ENCODE results near the gene RBM17.

Gene RBM17

DNA sequence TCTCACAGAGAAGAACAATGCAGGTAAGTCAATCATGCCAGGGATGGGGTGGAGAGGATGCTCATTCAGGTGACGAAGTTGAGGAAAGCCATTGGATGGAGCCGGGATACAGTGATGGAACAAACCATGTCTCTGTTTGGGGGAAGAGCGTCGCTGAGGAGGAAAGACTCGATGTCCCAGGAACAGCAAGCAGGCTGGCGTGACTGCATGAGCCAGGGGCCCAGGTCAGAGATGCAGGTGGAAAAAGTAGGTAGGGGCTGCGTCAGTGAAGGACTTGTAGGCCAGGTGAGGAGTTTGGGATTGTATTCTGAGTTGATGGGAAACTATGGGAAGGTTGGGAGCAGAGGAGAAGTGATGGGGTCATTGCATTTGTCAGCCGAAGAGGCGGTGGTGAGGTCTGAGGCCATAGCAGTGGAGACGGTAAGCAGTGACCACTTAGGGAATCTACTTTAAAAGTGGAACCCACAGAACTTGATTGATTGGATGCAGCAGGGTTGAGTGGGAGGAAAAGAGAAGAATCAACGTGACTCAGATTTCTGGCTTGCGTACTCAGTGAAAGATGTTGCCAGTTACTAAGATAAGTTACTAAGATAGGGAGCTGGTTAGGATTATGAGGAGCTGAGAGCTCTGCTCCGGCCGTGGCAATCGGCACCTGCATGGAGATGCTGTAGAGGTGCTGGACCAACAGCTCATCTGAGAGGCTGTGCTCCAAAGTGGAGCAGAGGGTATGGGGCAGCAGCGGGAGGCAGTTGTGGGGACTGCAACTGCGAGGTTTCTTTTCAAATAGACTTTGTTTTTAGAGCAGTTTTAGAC, 14.1 kb upstream of the RBM17 start:
- TF ChIP-seq, protein P1, sequence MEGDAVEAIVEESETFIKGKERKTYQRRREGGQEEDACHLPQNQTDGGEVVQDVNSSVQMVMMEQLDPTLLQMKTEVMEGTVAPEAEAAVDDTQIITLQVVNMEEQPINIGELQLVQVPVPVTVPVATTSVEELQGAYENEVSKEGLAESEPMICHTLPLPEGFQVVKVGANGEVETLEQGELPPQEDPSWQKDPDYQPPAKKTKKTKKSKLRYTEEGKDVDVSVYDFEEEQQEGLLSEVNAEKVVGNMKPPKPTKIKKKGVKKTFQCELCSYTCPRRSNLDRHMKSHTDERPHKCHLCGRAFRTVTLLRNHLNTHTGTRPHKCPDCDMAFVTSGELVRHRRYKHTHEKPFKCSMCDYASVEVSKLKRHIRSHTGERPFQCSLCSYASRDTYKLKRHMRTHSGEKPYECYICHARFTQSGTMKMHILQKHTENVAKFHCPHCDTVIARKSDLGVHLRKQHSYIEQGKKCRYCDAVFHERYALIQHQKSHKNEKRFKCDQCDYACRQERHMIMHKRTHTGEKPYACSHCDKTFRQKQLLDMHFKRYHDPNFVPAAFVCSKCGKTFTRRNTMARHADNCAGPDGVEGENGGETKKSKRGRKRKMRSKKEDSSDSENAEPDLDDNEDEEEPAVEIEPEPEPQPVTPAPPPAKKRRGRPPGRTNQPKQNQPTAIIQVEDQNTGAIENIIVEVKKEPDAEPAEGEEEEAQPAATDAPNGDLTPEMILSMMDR (IDR thresholded peaks at IDR 0.05; ENCODE audit: control extremely low read depth, extremely low read depth, low read depth, missing control alignments), result no peak
- ChIA-PET CTCF (interaction anchor here (1.0 to 12.7 kb wide), 4 partner anchors 9 to 18 kb away, joined by 3 to 133 read pairs (median 4); no protein-coding TSS in a partner anchor), POLR2A (no interaction called here)
- DNase-seq (ENCODE audit: extremely low spot score), result no peak

DNA sequence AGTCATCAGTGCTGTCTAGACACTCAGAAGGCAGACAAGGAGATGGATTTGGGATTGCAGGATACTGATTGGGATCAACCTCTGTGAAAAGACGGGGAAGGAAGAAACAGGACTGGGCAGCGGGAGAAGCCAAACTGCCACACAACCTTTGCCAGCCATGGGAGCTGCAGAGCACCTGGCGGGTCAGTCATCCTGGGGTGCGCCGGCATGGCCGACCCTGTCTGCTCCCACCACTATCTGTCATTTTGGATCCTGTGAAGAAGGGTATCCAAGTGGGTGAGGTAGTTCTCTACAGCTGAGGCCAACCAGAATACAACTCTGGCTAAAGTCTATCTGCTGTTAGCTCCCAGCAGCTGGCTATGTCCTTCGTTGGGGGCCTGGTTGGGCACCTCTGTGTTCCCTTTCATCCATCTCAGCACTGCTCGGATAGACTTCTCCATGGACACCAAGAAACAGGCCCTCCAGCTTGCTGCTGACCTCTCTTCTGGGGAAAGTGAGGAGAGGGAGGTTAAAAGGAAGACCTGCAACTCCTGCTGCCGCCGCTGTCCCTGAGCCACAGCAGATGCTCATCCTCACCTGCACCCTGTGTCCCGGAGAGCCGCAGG, 11.7 kb upstream of the RBM17 start:
- ChIA-PET CTCF (interaction anchor here (1.1 to 12.7 kb wide), 3 partner anchors 10 to 324 kb away, joined by 3 to 133 read pairs (median 3); no protein-coding TSS in a partner anchor), POLR2A (no interaction called here)
- TF ChIP-seq, protein P1 (IDR thresholded peaks at IDR 0.05; ENCODE audit: control extremely low read depth, extremely low read depth, low read depth, missing control alignments), result no peak
- no peak for DNase-seq (ENCODE audit: extremely low spot score)

DNA sequence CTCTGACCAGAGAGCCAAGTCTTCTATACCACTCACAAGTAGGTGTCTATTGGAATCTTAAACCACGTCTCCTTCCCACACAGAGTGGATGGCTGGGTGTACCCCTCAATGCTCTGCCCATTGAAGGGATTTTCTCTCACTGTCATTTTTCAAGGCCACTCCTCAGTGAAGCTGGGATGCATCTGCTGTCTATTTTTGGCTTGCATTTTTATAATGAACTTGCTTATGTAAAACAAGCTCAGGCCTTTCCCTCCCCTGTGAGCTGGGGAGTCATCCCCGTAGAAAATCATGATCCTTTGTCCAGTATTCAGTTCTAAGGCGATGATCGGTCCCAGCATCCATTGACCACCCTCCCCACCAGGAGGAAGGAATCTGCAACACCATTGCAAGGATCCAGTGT, 9.8 kb upstream of the RBM17 start:
- POLR2A ChIA-PET, result no interaction called here
- no peak for DNase-seq (ENCODE audit: extremely low spot score)
- TF ChIP-seq, protein P1 (IDR thresholded peaks at IDR 0.05; ENCODE audit: control extremely low read depth, extremely low read depth, low read depth, missing control alignments), result no peak
- CTCF ChIA-PET, result interaction anchor here (0.7 to 1.4 kb wide), 3 partner anchors 9 to 323 kb away, joined by 3 to 4 read pairs (median 4); no protein-coding TSS in a partner anchor

DNA sequence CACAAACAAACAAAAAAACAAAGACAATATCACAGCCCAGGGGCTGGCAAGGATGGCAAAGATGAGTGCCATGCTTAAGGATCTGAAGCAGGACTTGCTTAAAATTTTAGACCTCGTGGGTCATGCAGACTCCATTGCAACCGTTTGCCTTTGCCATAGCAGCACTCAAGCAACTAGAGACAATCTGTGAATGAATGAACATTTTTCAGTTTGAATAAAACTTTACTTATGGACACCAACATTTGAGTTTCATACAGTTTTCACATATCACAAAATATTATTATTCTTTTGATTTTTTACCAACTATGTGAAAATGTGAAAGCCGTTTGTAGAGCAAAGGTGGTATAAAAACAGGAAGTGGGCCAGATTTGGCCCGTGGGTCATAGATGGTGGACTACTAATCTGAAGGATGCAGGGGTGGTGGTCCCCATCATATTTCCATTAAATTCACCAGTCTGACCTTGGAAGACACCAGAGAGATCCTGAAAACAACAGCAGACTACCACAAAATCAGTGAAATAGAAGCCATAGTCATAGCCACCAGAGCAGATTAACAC, 8.3 kb upstream of the RBM17 start:
- TF ChIP-seq, protein P1 (IDR thresholded peaks at IDR 0.05; ENCODE audit: control extremely low read depth, extremely low read depth, low read depth, missing control alignments), result no peak
- ChIA-PET CTCF (interaction anchor here (1.0 to 1.5 kb wide), 4 partner anchors 11 to 122 kb away, joined by 3 to 4 read pairs (median 4); partner anchors contain the start of gene PFKFB3), POLR2A (no interaction called here)
- no peak for DNase-seq (ENCODE audit: extremely low spot score)

DNA sequence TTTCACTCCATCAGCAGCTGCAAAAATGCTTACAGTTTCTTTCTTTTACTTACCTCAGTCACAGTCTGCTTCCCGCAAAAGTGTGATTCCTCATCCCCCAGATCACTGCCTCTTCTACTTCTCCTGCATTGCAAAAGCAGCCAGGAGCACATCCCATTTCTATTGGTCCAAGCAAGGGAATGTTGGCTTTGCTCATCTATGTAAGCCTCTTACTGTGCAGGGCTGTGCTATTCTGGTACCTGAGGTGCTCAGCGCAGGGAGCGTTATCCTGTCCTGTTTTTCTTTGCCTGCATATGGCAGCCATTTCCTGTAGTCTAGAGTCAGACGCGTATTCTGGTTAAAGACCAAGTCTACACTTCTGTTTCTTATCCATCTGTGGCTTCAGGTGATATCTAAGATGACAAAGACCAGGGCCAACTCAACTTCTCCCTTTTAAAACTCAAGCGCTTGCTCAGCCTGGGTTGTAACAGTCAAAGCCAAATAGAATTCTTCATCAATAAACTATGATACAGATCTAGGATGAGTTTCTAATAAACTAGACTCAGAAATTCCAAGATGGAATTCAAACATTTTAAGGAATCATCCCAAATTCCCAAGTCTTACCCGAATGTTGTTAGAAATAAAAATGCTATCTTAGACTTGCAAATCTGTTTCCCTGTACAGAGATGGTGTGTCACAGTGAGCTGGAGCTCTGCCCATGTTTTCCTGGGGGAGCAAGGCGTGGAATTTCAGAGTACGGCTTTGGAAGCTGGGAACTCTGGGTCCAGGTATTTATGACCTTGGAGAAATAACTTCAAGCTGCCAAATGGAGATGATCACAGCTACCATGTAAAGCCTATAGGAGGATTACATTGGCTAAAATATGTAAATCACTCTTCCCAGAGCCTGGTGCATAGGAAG, 6.1 kb upstream of the RBM17 start:
- ChIA-PET CTCF (interaction anchor here (1.3 to 3.7 kb wide), 5 partner anchors 8 to 69 kb away, joined by 3 to 18 read pairs (median 4); no protein-coding TSS in a partner anchor), POLR2A (no interaction called here)
- TF ChIP-seq, protein P1 (IDR thresholded peaks at IDR 0.05; ENCODE audit: control extremely low read depth, extremely low read depth, low read depth, missing control alignments), result no peak
- DNase-seq (ENCODE audit: extremely low spot score), result no peak
